Glomerular visceral epithelial cell (primary cell): ENCODE measurements around the gene EGFR.

Source experiments
- DNase-seq: peaks from one replicate; pipeline ENCODE4 v3.0.0-alpha.2; 2016; ENCODE audit errors: extremely low spot score

Gene EGFR

DNA sequence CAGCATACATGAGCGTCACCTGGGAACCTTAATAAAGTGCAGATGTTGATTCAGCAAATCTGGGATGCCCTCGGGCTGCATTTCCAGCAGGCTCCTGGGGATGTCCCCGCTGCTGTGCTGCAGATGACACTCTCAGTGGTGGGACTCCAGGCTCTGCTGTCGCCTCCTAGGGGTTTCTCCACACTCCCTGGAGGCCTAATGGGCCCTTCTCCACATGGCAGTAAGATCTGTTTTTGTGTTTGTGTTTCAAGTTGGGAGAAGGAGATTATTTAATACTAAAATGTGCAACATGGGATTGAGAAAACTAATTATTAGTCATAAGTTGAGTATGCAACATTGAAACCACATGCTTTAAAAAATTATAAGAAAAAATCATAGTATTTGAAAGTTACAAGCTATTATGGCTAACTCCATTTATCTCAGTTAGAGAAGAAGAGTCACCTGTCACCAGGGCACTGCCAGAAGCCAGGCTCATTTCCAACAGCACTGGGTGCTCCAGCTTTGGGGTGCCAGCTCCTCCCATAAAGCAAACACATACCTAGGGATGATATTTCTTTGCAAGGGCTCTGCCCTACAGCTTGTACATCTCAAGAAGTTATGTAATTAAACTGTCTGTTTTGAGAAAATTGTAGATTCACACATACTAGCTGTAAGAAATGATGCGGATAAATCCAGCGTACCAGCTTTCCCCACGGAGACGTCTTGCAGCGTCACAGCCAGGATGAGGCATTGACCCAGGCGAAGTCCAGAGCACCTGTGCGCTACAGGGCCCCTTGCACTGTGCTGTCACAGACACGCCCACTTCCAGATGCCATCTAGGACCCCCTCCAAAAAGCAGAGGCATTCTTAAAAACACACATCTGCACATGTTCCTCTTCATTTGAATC lies 106.4 kb downstream of the EGFR start:
- DNase-seq, result no peak

GRCh38 chr7:55127135-55127551 lies 108.3 kb downstream of the EGFR start:
- no peak for DNase-seq

- DNase-seq, result peak; percentile 25
Measured at GRCh38 chr7:55127622-55128081, 108.8 kb downstream of the EGFR start.

GRCh38 chr7:55128693-55129394 lies 110.0 kb downstream of the EGFR start:
- peak; percentile 57 for DNase-seq

DNA sequence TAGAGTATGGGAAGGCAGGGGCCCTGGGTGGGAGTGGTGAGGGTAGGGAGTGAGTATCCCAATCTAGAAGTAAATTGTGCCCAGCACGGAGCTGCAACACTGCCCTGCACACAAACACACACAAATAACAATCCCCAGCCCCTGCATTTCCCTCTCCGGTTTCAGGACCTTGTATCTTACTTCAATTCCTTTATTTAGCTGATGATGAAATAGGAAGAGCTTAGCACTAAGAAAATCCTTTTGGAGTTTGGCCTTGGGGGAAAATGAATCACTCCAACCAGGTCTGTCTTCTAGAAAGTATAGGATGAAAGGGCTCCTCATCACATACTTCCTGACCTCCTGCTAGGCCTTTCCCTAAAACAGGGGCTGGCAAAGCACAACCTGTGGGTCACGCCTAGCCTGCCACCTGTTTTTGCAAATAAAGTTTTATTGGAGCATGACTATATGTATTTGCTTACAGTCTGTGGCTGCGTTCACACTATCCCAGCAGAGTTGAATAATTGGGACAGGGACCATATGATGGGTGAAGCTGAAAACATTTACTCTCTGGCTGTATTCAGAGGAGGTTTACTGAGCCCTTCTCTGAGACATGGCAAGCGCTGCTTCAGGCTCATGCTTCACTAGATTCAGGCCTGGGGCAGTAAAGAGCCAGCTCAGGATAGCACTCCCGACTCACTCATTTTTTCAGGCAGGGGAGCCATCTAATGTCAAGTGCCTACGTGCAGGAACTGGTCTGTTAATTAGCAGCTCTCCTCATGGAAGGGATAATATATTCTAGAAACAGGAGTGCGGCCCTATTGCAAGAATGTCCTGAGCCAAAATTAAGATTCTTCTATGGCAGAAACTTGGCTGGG lies 111.0 kb downstream of the EGFR start:
- peak; percentile 59 for DNase-seq

DNA sequence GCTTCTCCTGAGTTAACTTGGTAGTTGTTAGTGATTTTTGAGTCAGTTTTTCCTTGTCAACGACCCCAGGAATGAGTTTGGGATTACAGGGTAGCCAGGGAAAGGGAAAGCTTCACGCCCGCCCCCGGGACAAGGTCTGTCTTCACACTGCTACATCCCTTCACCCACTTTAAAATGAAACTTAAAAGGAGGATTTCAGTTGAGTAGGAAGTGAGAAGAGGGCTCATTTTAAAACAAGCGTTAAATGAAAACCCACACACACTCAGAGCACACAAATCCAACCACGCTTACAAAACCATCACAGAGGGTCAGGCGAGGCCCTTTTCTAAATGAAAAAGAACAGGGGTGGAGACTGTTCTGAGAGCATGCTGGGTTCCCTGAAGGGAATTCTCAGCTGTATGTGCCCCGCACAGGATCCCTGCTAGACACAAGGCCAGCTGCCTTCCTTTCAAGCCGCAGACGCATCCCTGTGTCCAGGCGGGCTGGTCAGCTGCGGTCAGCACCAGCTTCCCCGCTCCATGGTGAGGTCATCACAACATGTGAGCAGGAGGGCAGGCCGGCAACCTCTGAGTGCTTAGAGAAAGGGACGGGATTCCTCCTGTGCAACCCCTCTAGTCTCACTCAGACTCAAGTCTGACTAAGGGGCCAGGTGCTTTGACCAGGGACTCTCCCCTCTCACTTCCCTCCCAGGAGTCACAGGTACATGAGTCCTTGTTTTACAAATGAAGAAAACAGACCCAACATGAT lies 111.8 kb downstream of the EGFR start:
- peak; percentile 96 for DNase-seq

GRCh38 chr7:55131142-55131929 lies 112.5 kb downstream of the EGFR start:
- DNase-seq, result no peak

DNA sequence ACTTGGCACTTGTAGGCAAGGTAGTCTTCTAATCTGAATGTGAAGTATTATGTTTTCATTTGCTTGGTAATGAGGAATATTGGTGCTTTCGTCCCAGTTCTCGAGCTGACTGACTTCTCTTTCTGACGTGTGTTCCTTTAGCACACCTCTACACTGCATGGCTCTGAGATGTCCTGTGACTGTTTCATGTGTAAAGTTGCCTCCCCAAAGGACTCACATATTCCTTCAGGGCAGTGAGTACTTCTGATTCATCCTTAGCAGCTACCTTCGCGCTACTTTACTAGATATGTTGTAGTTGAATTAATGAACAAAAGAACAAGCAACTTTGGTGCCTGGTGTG lies 113.7 kb downstream of the EGFR start:
- no peak for DNase-seq

GRCh38 chr7:55132890-55133551 lies 114.2 kb downstream of the EGFR start:
- peak; percentile 96 for DNase-seq

DNA sequence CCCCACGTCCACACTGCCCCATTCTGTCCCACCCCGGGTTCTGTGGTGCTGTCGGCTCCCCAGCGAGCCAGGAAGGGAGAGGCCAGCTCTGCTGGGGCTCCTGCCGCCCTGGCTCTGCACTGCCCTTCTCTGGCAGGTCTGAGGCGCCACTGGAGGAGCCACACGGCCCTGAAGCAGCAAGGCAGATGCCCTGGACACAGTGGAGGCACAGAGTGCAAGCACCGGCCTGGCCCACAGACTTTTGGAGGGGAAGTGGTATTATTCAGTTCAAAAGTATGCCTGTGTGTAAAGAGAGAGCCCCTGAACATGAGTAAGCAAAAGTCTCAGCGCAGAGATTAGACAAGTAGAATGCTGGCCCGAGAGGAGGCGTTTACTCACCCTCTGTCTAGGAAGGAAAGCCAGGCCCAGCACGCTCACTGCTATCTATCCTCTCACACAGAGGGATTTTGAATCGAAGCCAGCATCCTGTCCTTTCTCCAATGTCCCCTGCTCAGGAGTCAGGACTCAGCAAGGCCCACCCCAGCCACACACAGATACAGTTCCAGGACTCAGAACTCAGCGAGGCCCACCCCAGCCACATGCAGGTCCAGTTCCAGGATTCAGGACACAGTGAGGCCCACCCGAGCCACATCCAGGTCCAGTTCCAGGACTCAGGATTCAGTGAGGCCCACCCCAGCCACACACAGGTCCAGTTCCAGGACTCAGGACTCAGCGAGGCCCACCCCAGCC lies 115.0 kb downstream of the EGFR start:
- DNase-seq, result peak; percentile 91

- DNase-seq, result no peak
Measured at GRCh38 chr7:55134359-55134725, 115.5 kb downstream of the EGFR start.

DNA sequence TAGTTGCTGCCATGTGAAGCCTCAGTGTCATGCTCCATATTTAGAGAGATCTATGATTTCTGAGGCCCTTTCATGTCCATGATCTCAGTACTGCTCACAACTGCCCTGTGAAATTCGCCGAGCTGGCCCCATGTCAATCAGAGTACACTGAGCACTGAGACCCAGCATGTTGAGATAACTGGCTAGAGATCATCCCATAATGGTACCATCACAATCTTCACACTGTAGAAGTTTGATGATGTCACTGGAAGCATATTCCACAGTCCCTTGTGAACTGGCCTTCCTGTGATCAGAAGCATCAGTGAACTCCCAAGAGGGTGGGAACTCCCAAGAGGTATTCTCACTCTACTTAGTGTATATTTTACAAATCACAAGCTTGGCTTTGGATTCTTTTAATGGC lies 116.0 kb downstream of the EGFR start:
- DNase-seq, result no peak

DNA sequence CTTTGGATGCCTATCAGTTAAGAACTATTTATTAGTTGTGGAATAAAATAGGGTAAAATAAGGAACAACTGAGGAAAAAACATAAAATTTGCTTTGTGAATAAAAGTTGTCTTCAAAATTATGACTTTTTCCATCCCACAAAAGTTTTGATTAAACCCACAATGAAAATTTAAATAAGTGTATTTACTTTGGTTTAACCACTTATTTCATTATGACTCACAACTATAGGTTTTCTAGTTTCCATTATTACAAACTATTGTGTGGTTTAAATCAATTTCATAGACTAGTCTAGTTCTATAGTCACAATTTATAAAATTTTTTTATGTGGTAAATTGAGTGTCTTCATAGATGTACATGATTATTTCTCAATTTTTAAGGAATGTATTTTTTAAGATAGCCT lies 116.6 kb downstream of the EGFR start:
- no peak for DNase-seq

- DNase-seq, result no peak
Measured at GRCh38 chr7:55138663-55139062, 119.8 kb downstream of the EGFR start.

GRCh38 chr7:55140221-55140940 lies 121.6 kb downstream of the EGFR start:
- peak; percentile 39 for DNase-seq

GRCh38 chr7:55140941-55141278 lies 122.1 kb downstream of the EGFR start:
- no peak for DNase-seq

- no peak for DNase-seq
Measured at GRCh38 chr7:55142919-55143600, 124.2 kb downstream of the EGFR start.
